Prostate gland (tissue), 2 donors: ENCODE results near the gene SCYGR4. TPM values are rescaled to one million over a fixed set of nuclear protein-coding genes. Genes with fewer than 3 reads are reported as not detected.

Experiments used
- DNase-seq: peaks from one replicate; pipeline ENCODE4 v3.0.0-alpha.2; 2019; ENCODE audit warnings: low spot score
- H3K27ac ChIP-seq, 2 donors: fragments of 200-600 bp; sonication (generic); 2 replicates each; pipeline ENCODE4 v1.5.1; 2017 to 2019
- H3K27me3 ChIP-seq: fragments of 200-600 bp; sonication (generic); replicated peaks from 2 replicates; pipeline ENCODE4 v1.5.1; 2019; ENCODE audit not compliant: insufficient read depth
- H3K36me3 ChIP-seq, 2 donors: fragments of 200-600 bp; sonication (generic); 1 replicate in 1 of 2; 2 replicates in 1 of 2; pipeline versions ENCODE4 v1.5.1 to v1.8.1; 2017 to 2019
- H3K4me1 ChIP-seq: fragments of 200-600 bp; sonication (generic); replicated peaks from 2 replicates; pipeline ENCODE4 v1.5.1; 2019
- H3K4me3 ChIP-seq, 2 donors: fragments of 200-600 bp; sonication (generic); 2 replicates each; pipeline ENCODE4 v1.5.1; 2017 to 2019
- H3K9me3 ChIP-seq: fragments of 200-600 bp; sonication (generic); 2 replicates; pipeline ENCODE4 v1.5.1; 2017
- CTCF ChIP-seq, 4 experiments: fragments of 200-600 bp in 2 of 4; fragments of 450-650 bp in 2 of 4; sonication (generic) in 2 of 4; IDR thresholded peaks; 1 replicate in 3 of 4; 2 replicates in 1 of 4; pipeline ENCODE4 v1.5.1; 2016 to 2019; ENCODE audit warnings: antibody characterized with exemption in 4 of 4, mild to moderate bottlenecking in 2 of 4, moderate library complexity in 2 of 4
- POLR2A ChIP-seq: fragments of 450-650 bp; IDR thresholded peaks from one replicate; pipeline ENCODE4 v1.6.1; 2016; ENCODE audit warnings: antibody characterized with exemption, mild to moderate bottlenecking
- POLR2AphosphoS5 ChIP-seq: sonication (generic); formaldehyde crosslinking; IDR thresholded peaks from one replicate; pipeline ENCODE4 v1.6.1; 2017; ENCODE audit warnings: antibody characterized with exemption
- WGBS: methylation state at CpG from one replicate; pipeline ENCODE4 v1.1.5; 2018; 5-methylcytosine and 5-hydroxymethylcytosine counted together
- intact Hi-C: fragments of 100-400 bp; cut with DNase I; formaldehyde crosslinking; loops from one replicate; pipeline ENCODE4 v1.14.2; 2022
- total RNA-seq, 2 donors: library from RNA; depleted of rRNA; stranded (reverse); fragments of >200 nt; gene quantifications; one replicate each; pipeline ENCODE4 v1.1.0, GENCODE V29; 2016

Gene SCYGR4
- total RNA-seq, 2 donors from 2014 or later = not detected

- Histone ChIP-seq H3K4me1 (no peaks in the 10 kb centered on the region), H3K27ac (no peak overlapping the region), H3K27me3 (no peaks in the 10 kb centered on the region), H3K4me3 (no peak overlapping the region), H3K36me3 (no peaks in the 10 kb centered on the region), H3K9me3 (no peaks in the 10 kb centered on the region)
- DNase-seq = no peak
- no peak for TF ChIP-seq POLR2A
- no peak for TF ChIP-seq CTCF (IDR thresholded peaks at IDR 0.05)
- no peak for TF ChIP-seq POLR2AphosphoS5
- intact Hi-C loops = no loop called here
- WGBS = 65% methylated on average over 7 of the region's 7 CpGs
These were observed 12.1 kb downstream of the SCYGR4 start for GRCh38 chr2:227629435-227629834.

- DNase-seq = no peak
- 69% methylated on average over 3 of the region's 3 CpGs for WGBS
- Histone ChIP-seq H3K9me3 (no peaks in the 10 kb centered on the region), H3K36me3 (no peaks in the 10 kb centered on the region), H3K4me3 (no peak overlapping the region), H3K4me1 (no peaks in the 10 kb centered on the region), H3K27ac (no peak overlapping the region), H3K27me3 (no peaks in the 10 kb centered on the region)
- TF ChIP-seq POLR2A (no peak), POLR2AphosphoS5 (no peak), CTCF (IDR thresholded peaks at IDR 0.05) (no peak)
- intact Hi-C loops = no loop called here
These were observed 13.0 kb downstream of the SCYGR4 start for GRCh38 chr2:227630322-227630721.

GRCh38 chr2:227632827-227633226 is 15.5 kb downstream of the SCYGR4 start:
- intact Hi-C loops = no loop called here
- H3K4me1 ChIP-seq = no peaks in the 10 kb centered on the region
- WGBS = 85% methylated on average over 6 of the region's 6 CpGs
- H3K36me3 ChIP-seq = no peaks in the 10 kb centered on the region
- no peak for DNase-seq
- H3K27me3 ChIP-seq = no peaks in the 10 kb centered on the region
- H3K27ac ChIP-seq = no peak overlapping the region
- TF ChIP-seq CTCF (IDR thresholded peaks at IDR 0.05) = no peak
- TF ChIP-seq POLR2AphosphoS5 = no peak
- TF ChIP-seq POLR2A = no peak
- H3K9me3 ChIP-seq = no peaks in the 10 kb centered on the region
- no peak overlapping the region for H3K4me3 ChIP-seq

GRCh38 chr2:227634201-227634600 is 16.9 kb downstream of the SCYGR4 start:
- intact Hi-C loops = no loop called here
- H3K4me1 ChIP-seq = no peaks in the 10 kb centered on the region
- H3K4me3 ChIP-seq = no peak overlapping the region
- 54% methylated on average over 3 of the region's 3 CpGs for WGBS
- H3K9me3 ChIP-seq = no peaks in the 10 kb centered on the region
- TF ChIP-seq POLR2AphosphoS5 (no peak), CTCF (IDR thresholded peaks at IDR 0.05) (no peak), POLR2A (no peak)
- no peaks in the 10 kb centered on the region for H3K36me3 ChIP-seq
- no peak overlapping the region for H3K27ac ChIP-seq
- H3K27me3 ChIP-seq = no peaks in the 10 kb centered on the region
- no peak for DNase-seq

GRCh38 chr2:227642656-227643055 is 25.4 kb downstream of the SCYGR4 start:
- WGBS = 12% methylated on average over 2 of the region's 2 CpGs
- no peak overlapping the region for H3K4me3 ChIP-seq
- H3K27me3 ChIP-seq = no peaks in the 10 kb centered on the region
- no peak for TF ChIP-seq POLR2AphosphoS5
- no peak for TF ChIP-seq POLR2A
- no peak for TF ChIP-seq CTCF (IDR thresholded peaks at IDR 0.05)
- H3K27ac ChIP-seq = no peak overlapping the region
- intact Hi-C loops = no loop called here
- no peak for DNase-seq
- H3K9me3 ChIP-seq = no peaks in the 10 kb centered on the region
- H3K36me3 ChIP-seq = no peaks in the 10 kb centered on the region
- H3K4me1 ChIP-seq = no peaks in the 10 kb centered on the region
